Progenitor cell of endocrine pancreas (in vitro differentiated cells): Measurements from ENCODE around the gene PRSS50. TPM values are rescaled to one million over a fixed set of nuclear protein-coding genes. Genes with fewer than 3 reads are reported as not detected.
"Not testable (repeated sequence)": the region's sequence is repeated elsewhere in the genome, so short reads cannot be mapped to it uniquely, and the experiment has no call there.

Experiments used
- DNase-seq: peaks from one replicate; pipeline ENCODE4 v3.0.0; 2021; ENCODE audit warnings: low spot score; ENCODE audit not compliant: unreplicated experiment
- H3K27ac Mint-ChIP-seq: 2 replicates; pipeline ENCODE4 v1.8.0; 2021; ENCODE audit warnings: mild to moderate bottlenecking, moderate library complexity, mixed read lengths
- H3K27me3 Mint-ChIP-seq: 2 replicates; pipeline ENCODE4 v1.8.0; 2021; ENCODE audit warnings: mixed read lengths
- H3K36me3 Mint-ChIP-seq: 2 replicates; pipeline ENCODE4 v1.8.0; 2022; ENCODE audit warnings: mixed read lengths; ENCODE audit not compliant: insufficient read depth
- H3K4me1 Mint-ChIP-seq: 2 replicates; pipeline ENCODE4 v1.8.0; 2021; ENCODE audit warnings: low read depth, mixed read lengths
- H3K4me3 Mint-ChIP-seq: 2 replicates; pipeline ENCODE4 v1.8.0; 2021; ENCODE audit warnings: low read depth, mild to moderate bottlenecking, moderate library complexity, mixed read lengths
- H3K9me3 Mint-ChIP-seq: 2 replicates; pipeline ENCODE4 v1.8.0; 2021; ENCODE audit warnings: low read depth, mixed read lengths
- CTCF ChIP-seq: fragments of 200-600 bp; sonication (generic); IDR thresholded peaks from one replicate; pipeline ENCODE4 v1.5.0; 2021; ENCODE audit warnings: antibody characterized with exemption, mild to moderate bottlenecking; ENCODE audit not compliant: unreplicated experiment
- total RNA-seq: library from RNA; stranded (reverse); gene quantifications from 2 replicates; pipeline ENCODE4 v1.2.1, GENCODE V29; 2021

Gene PRSS50
- total RNA-seq, 1 donor from 2014 or later: 1.9 TPM

GRCh38 chr3:46746711-46747110 lies 29.0 kb upstream of the PRSS50 start:
- H3K27me3 Mint-ChIP-seq: no peaks in the 10 kb centered on the region
- DNase-seq: no peak
- H3K27ac Mint-ChIP-seq: no peak overlapping the region
- H3K9me3 Mint-ChIP-seq: no peaks in the 10 kb centered on the region
- no peaks in the 10 kb centered on the region for H3K36me3 Mint-ChIP-seq
- no peak for TF ChIP-seq CTCF
- no peak overlapping the region for H3K4me3 Mint-ChIP-seq
- H3K4me1 Mint-ChIP-seq: no peaks in the 10 kb centered on the region

- Mint-ChIP-seq H3K27ac (no peak overlapping the region), H3K36me3 (no peaks in the 10 kb centered on the region), H3K4me1 (no peaks in the 10 kb centered on the region), H3K27me3 (no peaks in the 10 kb centered on the region), H3K9me3 (no peaks in the 10 kb centered on the region), H3K4me3 (no peak overlapping the region)
- DNase-seq: no peak
- TF ChIP-seq CTCF: no peak
Measured at GRCh38 chr3:46742992-46743585, 25.4 kb upstream of the PRSS50 start.

GRCh38 chr3:46739565-46739964 lies 21.9 kb upstream of the PRSS50 start:
- H3K27ac Mint-ChIP-seq, H3K27me3 Mint-ChIP-seq, H3K4me3 Mint-ChIP-seq, H3K9me3 Mint-ChIP-seq, H3K36me3 Mint-ChIP-seq, DNase-seq, H3K4me1 Mint-ChIP-seq: not testable (repeated sequence)

GRCh38 chr3:46737329-46737731 lies 19.7 kb upstream of the PRSS50 start:
- TF ChIP-seq CTCF: no peak
- Mint-ChIP-seq H3K27me3 (no peaks in the 10 kb centered on the region), H3K27ac (no peak overlapping the region), H3K36me3 (no peaks in the 10 kb centered on the region), H3K9me3 (no peaks in the 10 kb centered on the region), H3K4me3 (no peak overlapping the region), H3K4me1 (no peaks in the 10 kb centered on the region)
- DNase-seq: no peak

GRCh38 chr3:46736006-46736872 lies 18.6 kb upstream of the PRSS50 start:
- no peaks in the 10 kb centered on the region for H3K36me3 Mint-ChIP-seq
- no peak overlapping the region for H3K4me3 Mint-ChIP-seq
- no peaks in the 10 kb centered on the region for H3K4me1 Mint-ChIP-seq
- H3K9me3 Mint-ChIP-seq: no peaks in the 10 kb centered on the region
- TF ChIP-seq CTCF: no peak
- H3K27me3 Mint-ChIP-seq: no peaks in the 10 kb centered on the region
- no peak for DNase-seq
- no peak overlapping the region for H3K27ac Mint-ChIP-seq
